NT2/D1 (cell line): ENCODE results near the gene CTBP1.

ENCODE experiments used
- SUZ12 ChIP-seq: IDR thresholded peaks from 2 replicates; pipeline ENCODE4 v1.6.1; 2011; ENCODE audit not compliant: insufficient read length, insufficient read depth; ENCODE audit errors: extremely low read depth
- YY1 ChIP-seq: IDR thresholded peaks from 2 replicates; pipeline ENCODE4 v1.6.1; 2011; ENCODE audit not compliant: insufficient read length, insufficient read depth
- ZNF274 ChIP-seq: IDR thresholded peaks from 2 replicates; pipeline ENCODE4 v1.6.1; 2011; ENCODE audit warnings: mild to moderate bottlenecking, low read depth, low read length

DNA sequence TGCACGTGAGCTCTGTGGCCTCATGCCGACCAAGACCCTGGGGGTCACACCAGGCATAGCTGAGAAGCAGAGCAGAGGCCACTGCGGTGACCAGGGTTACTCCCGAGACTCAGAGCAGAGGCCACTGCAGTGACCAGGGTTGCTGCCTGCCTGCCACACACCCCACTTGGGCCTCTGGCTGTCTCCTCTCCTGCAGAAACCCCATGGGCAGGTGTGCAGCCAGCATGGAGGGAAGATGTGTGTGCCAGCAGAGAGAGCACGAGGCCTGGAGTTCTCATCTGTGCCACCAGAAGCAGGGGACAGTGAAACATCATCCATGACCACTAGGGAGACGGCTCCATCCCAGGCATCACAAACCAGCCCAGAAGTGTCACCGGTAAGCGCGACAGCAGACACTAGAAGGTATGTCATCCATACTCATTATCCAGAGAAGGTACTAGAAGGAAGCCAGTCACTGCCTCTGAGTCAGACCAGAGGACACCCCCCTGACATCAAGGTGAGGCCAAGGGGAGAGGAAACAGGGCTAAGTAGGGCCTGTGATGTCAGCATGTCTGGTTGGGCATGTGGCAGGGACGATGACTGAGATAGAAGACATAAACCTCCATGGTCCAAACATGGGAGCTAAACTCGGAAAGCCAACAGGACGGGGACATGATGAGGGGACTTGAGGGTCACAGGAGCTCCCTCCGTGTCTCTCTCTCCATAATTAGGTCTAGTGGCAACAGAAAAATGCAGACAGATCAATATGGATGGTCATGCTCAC, 52.3 kb downstream of the CTBP1 start:
- TF ChIP-seq YY1, result no peak
- TF ChIP-seq SUZ12, result no peak
- TF ChIP-seq ZNF274, result no peak
